ENCODE results near the gene FKBP2.

DNA sequence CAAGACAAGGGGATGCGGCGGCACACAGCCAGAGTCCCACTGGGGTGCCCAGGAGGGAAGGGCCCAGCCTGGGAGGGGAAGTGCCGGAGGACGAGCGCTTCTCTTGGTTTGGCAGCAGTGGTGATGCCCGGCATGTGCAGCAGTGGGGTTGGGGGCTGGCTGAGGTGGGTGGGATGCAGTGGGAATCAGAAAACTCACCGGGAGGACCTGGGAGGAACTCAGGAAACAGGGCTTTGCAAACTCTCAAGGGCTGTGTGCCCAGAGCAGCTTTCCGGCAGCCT is 31.4 kb upstream of the FKBP2 start:
- TF ChIP-seq, protein P1, sequence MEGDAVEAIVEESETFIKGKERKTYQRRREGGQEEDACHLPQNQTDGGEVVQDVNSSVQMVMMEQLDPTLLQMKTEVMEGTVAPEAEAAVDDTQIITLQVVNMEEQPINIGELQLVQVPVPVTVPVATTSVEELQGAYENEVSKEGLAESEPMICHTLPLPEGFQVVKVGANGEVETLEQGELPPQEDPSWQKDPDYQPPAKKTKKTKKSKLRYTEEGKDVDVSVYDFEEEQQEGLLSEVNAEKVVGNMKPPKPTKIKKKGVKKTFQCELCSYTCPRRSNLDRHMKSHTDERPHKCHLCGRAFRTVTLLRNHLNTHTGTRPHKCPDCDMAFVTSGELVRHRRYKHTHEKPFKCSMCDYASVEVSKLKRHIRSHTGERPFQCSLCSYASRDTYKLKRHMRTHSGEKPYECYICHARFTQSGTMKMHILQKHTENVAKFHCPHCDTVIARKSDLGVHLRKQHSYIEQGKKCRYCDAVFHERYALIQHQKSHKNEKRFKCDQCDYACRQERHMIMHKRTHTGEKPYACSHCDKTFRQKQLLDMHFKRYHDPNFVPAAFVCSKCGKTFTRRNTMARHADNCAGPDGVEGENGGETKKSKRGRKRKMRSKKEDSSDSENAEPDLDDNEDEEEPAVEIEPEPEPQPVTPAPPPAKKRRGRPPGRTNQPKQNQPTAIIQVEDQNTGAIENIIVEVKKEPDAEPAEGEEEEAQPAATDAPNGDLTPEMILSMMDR (IDR thresholded peaks at IDR 0.05): no peak
- no peak for TF ChIP-seq EP300 (IDR thresholded peaks at IDR 0.05)
- TF ChIP-seq POLR2A (IDR thresholded peaks at IDR 0.05): no peak
